ENCODE results near the gene DNASE1L2. TPM values are rescaled to one million over a fixed set of nuclear protein-coding genes. Genes with fewer than 3 reads are reported as not detected.
"Not testable (repeated sequence)": the region's sequence is repeated elsewhere in the genome, so short reads cannot be mapped to it uniquely, and the experiment has no call there.

Gene DNASE1L2
- total and polyA plus RNA-seq, 11 donors = 0.12 to 0.51 (median 0.34) TPM; not detected in 2

DNA sequence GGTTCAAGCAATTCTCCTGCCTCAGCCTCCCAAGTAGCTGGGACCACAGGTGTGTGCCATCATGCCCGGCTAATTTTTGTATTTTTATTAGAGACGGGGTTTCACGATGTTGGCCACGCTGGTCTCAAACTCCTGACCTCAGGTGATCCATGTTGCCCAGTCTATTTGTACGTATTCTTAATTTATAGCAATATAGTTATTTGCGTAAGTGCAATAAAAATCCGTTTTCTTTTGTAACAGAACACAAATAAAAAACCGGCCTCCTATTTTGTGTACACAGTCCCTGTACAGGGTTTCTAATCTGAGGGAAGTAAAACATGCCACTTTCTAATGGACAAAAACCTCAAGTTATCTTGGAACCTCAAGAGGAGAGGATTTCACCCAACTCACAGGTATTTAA, 24.0 kb downstream of the DNASE1L2 start:
- 94 to 97% (median 97%) methylated on average over 8 of the region's 8 CpGs for WGBS, 4 donors
- no peaks in the 10 kb centered on the region for H3K27me3 ChIP-seq
- no peak overlapping the region for H3K4me3 ChIP-seq
- H3K27ac ChIP-seq = no peak overlapping the region
- intact Hi-C loops (cut with DNase I) = loop anchor here in 1 of 10 donors (10.0 kb wide), 1 partner anchor 255 kb away; the partner anchor contains the start of gene ATP6V0C
- ATAC-seq = no peak
- H3K36me3 ChIP-seq = peaks cover 8 to 100% (median 88%) of the 10 kb centered on the region in 9 donors
- H3K9me3 ChIP-seq = no peaks in the 10 kb centered on the region
- no peak for TF ChIP-seq POLR2A (IDR thresholded peaks at IDR 0.05)
- TF ChIP-seq, protein P1, sequence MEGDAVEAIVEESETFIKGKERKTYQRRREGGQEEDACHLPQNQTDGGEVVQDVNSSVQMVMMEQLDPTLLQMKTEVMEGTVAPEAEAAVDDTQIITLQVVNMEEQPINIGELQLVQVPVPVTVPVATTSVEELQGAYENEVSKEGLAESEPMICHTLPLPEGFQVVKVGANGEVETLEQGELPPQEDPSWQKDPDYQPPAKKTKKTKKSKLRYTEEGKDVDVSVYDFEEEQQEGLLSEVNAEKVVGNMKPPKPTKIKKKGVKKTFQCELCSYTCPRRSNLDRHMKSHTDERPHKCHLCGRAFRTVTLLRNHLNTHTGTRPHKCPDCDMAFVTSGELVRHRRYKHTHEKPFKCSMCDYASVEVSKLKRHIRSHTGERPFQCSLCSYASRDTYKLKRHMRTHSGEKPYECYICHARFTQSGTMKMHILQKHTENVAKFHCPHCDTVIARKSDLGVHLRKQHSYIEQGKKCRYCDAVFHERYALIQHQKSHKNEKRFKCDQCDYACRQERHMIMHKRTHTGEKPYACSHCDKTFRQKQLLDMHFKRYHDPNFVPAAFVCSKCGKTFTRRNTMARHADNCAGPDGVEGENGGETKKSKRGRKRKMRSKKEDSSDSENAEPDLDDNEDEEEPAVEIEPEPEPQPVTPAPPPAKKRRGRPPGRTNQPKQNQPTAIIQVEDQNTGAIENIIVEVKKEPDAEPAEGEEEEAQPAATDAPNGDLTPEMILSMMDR (IDR thresholded peaks at IDR 0.05) = no peak
- peaks cover 0 to 10% (median 0%) of the 10 kb centered on the region in 12 donors for H3K4me1 ChIP-seq
- DNase-seq = no peak

DNA sequence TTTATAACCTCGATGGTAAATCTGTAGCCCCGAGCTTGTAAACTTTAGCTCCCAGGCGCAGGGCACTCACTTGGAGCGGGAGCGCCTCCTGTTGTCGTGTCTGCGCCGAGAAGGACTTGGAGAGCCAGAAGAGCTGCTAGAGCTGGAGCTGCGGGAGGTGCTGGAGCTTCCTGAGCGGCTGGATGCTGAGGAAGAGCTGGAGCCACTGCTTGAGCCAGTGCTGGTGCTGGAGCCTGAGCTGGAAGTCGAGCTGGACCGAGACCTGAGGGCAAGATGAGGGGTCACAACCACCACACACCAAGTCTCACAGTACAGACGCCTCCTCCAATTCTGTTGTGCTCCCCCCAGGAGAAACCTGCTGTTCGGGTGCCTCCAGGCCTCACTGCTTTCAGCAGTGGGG, 26.8 kb downstream of the DNASE1L2 start:
- not testable (repeated sequence) for H3K27me3 ChIP-seq, DNase-seq, H3K4me3 ChIP-seq, ATAC-seq, H3K9me3 ChIP-seq, H3K27ac ChIP-seq
- peaks cover 0 to 79% (median 63%) of the 10 kb centered on the region in 9 donors for H3K36me3 ChIP-seq
- 80 to 89% (median 84%) methylated on average over 11 to 14 of the region's 14 CpGs for WGBS, 4 donors
- peaks cover 0 to 28% (median 11%) of the 10 kb centered on the region in 12 donors for H3K4me1 ChIP-seq
- intact Hi-C loops (cut with DNase I) = loop anchor here in 1 of 10 donors (10.0 kb wide), 1 partner anchor 252 kb away; the partner anchor contains the start of gene ATP6V0C

DNA sequence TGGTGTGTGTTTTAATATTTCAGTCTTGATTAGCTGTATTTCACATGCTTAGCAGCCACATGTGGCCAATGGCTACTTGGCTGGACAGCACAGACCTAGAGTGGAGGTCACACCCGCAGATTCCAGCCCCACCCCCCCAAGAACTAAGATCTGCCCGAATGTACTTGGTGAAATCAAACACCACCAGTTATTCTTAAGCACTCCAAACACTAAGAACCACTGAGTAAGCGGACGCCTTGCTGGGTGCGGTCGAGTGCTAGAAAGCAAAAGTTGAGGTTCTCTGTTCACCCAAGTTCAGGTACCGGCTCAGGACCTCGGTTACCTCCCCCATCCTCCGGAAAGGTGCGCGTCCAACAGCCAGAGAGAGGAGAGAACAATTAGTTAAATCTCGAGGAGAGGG, 30.6 kb downstream of the DNASE1L2 start:
- intact Hi-C loops (cut with DNase I) = loop anchor here in 1 of 10 donors (10.0 kb wide), 1 partner anchor 248 kb away; the partner anchor contains the start of gene ATP6V0C
- WGBS, 4 donors = 0 to 6% (median 4%) methylated on average over 1 to 12 of the region's 12 CpGs
- peak in 2 of 5 donors; percentile 5 to 20 for DNase-seq
- peaks cover 0 to 41% (median 25%) of the 10 kb centered on the region in 9 donors for H3K36me3 ChIP-seq
- not testable (repeated sequence) for H3K9me3 ChIP-seq, ATAC-seq, H3K27me3 ChIP-seq
- peaks cover 4 to 43% (median 24%) of the 10 kb centered on the region in 12 donors for H3K4me1 ChIP-seq
- H3K4me3 ChIP-seq = peak overlapping the region; percentile 65 to 98 (median 86)
- peak overlapping the region in 6 of 12 donors; percentile 95 to 99 (median 96) for H3K27ac ChIP-seq

DNA sequence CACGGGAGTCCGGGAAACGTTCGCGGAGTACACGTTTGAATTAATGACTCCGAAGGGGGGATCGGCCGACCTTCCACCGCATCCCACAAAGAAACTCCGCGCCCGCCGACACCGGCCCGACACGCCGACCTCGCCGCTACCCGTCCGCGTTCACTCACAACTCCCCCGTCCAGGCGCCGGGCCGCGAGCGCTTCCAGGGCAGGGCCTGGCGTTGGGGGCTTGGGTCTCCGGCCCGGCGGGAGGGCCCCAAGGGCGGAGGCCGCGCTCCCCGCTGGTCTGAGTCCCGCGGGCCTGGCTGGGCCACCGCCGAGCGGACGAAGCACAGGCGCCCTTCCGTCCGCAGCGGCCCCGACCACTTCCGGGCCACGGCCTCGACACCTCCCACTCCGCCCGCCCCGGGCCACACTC, 31.3 kb downstream of the DNASE1L2 start:
- intact Hi-C loops (cut with DNase I) = loop anchor here in 1 of 10 donors (10.0 kb wide), 1 partner anchor 247 kb away; the partner anchor contains the start of gene ATP6V0C
- Histone ChIP-seq H3K4me3 (peak overlapping the region; percentile 65 to 98 (median 86)), H3K27ac (peak overlapping the region; percentile 88 to 100 (median 96)), H3K36me3 (peaks cover 0 to 34% (median 18%) of the 10 kb centered on the region in 9 donors), H3K4me1 (peaks cover 4 to 46% (median 24%) of the 10 kb centered on the region in 12 donors)
- WGBS, 4 donors = 0 to 1% (median 0%) methylated on average over 18 to 54 of the region's 54 CpGs
- peak; percentile 78 to 89 (median 88) for ATAC-seq
- H3K9me3 ChIP-seq, DNase-seq, H3K27me3 ChIP-seq: not testable (repeated sequence)

DNA sequence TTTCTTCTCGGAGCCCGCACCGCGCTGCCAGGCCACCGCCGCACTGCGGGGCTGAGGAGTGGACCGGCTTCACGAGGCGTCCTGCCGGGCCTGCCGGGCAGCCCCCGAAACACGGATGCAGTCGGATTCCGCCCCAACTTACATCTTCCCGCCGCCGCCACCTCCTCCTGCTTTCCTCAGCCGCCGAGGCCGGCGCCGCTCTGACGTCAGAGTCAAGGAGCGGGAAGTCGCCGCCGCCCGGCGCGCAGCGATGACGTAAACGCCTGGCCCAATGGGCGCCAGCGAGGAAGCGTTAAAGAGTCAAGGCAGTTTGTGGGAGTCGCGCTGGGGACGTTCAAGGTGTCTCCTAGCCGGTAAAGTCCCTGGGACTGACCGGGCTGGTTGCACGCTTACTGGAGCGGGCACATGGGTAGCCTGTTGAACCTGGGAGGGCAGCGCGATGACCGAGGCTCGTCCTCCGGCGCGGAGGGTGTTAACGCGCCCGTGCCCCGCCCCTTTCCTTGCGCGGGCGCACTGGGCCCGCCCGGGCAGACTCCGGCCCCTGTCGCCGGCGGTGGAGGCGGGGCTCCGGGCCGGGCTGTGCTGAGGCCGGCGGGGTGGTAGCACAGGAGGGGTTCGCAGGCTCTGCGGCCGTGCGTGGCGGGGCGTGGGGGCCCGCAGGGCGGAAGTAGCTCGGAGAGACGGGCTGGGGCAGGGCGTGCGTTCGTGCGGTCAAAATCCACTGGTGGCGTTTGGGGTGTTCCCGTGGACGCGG, 31.8 kb downstream of the DNASE1L2 start, which contains the start of gene RNPS1:
RNPS1 (minus strand) TSS at position 214 of the 754 bp plus-strand sequence. CDS start 3,483 bp downstream, outside the sequence.
- no peaks in the 10 kb centered on the region for H3K9me3 ChIP-seq
- peaks cover 0 to 29% (median 13%) of the 10 kb centered on the region in 9 donors for H3K36me3 ChIP-seq
- peaks cover 4 to 49% (median 24%) of the 10 kb centered on the region in 12 donors for H3K4me1 ChIP-seq
- H3K27me3 ChIP-seq = no peaks in the 10 kb centered on the region
- peak within 1 kb of the TSS; percentile 88 to 100 (median 96) for H3K27ac ChIP-seq
- 0 to 1% (median 1%) methylated on average over 21 to 88 of the region's 88 CpGs for WGBS, 4 donors
- intact Hi-C loops (cut with DNase I) = loop anchor here in 2 of 10 donors (1.0 to 10.0 kb wide), 2 partner anchors 17 to 247 kb away; partner anchors contain the start of genes ATP6V0C (in 1 of the 2) and ECI1 (in 1 of the 2)
- H3K4me3 ChIP-seq = peak within 1 kb of the TSS; percentile 65 to 98 (median 86)
- ATAC-seq (peak; percentile 93 to 98 (median 97)), DNase-seq (peak; percentile 96 to 98 (median 97))
- TF ChIP-seq, protein P1 (IDR thresholded peaks at IDR 0.05) = peak in 1 of 12 donors; percentile 17
- peak; percentile 58 to 92 for TF ChIP-seq POLR2A (IDR thresholded peaks at IDR 0.05)
